HepG2 (cell line): Measurements from ENCODE around the gene NYAP2. TPM values are rescaled to one million over a fixed set of nuclear protein-coding genes. Genes with fewer than 3 reads are reported as not detected.

Experiments used
- ATAC-seq: fragments of 200-7000 bp; cut with Tn5 transposase; 3 replicates; pipeline ENCODE4 v1.9.1; 2020; ENCODE audit warnings: mild to moderate bottlenecking, moderate library complexity
- BruUV-seq: library from RNA; stranded (reverse); fragments of 400-500 nt; replicated peaks from 2 replicates; lab custom pipeline; 2021; lab: Mats Ljungman, UMichigan
- CTCF ChIA-PET: fragments of 300-600 bp; formaldehyde crosslinking; extraction: SDS; loops from one replicate; lab custom pipeline; 2021; ENCODE audit warnings: low total read pairs, inconsistent platforms, low intra/inter-chr PET ratio; lab: Yijun Ruan, JAX
- POLR2A ChIA-PET: fragments of 350-600 bp; sonication (Branson Sonifier 250); formaldehyde crosslinking; loops from one replicate; lab custom pipeline; 2020; ENCODE audit warnings: antibody characterized with exemption, inconsistent platforms; lab: Yijun Ruan, JAX
- DNase-seq: peaks from one replicate; pipeline ENCODE4 v3.0.0-alpha.2; 2015; ENCODE audit warnings: low spot score
- FAIRE-seq: peaks from 3 replicates; lab custom pipeline; 2011; peaks lifted over from hg19 to GRCh38; lab: Jason Lieb, UNC
- H2AFZ ChIP-seq: one replicate; pipeline ENCODE4 v1.6.1; 2011; ENCODE audit warnings: low read length, inconsistent platforms
- H3K27ac ChIP-seq: fragments of 300-600 bp; 3 replicates; pipeline ENCODE4 v1.8.0; 2011; ENCODE audit warnings: mixed run types, mild to moderate bottlenecking, mixed read lengths, low read length, inconsistent platforms; ENCODE audit not compliant: insufficient read depth; ENCODE audit errors: extremely low read length
- H3K27me3 ChIP-seq, 2 experiments: fragments of 200-600 bp in 1 of 2; 2 replicates in 1 of 2; 3 replicates in 1 of 2; pipeline versions ENCODE4 v1.6.0 to v1.8.0; 2011; ENCODE audit warnings: low read length in 2 of 2, mild to moderate bottlenecking in 2 of 2, moderate library complexity in 2 of 2, inconsistent platforms in 1 of 2; ENCODE audit not compliant: insufficient read depth in 2 of 2, control insufficient read depth in 1 of 2
- H3K36me3 ChIP-seq, 2 experiments: fragments of 200-600 bp in 1 of 2; replicated peaks in 1 of 2; 2 replicates in 1 of 2; 3 replicates in 1 of 2; pipeline versions ENCODE4 v1.5.1 to v1.8.0; 2011; ENCODE audit warnings: low read length in 2 of 2, inconsistent platforms in 1 of 2; ENCODE audit not compliant: insufficient read depth in 2 of 2, control insufficient read depth in 1 of 2
- H3K4me1 ChIP-seq: 2 replicates; pipeline ENCODE4 v1.5.1; 2012; ENCODE audit warnings: low read length, inconsistent platforms; ENCODE audit not compliant: insufficient read depth
- H3K4me2 ChIP-seq: 2 replicates; pipeline ENCODE4 v1.6.0; 2011; ENCODE audit warnings: low read depth, low read length, inconsistent platforms
- H3K4me3 ChIP-seq, 3 experiments: fragments of 200-600 bp in 1 of 3; sonication (generic), shearing (Covaris generic) in 1 of 3; replicated peaks in 1 of 3; 2 replicates each; pipeline ENCODE4 v1.5.1; 2011 to 2016; ENCODE audit warnings: low read length in 3 of 3, inconsistent platforms in 2 of 3, low read depth in 2 of 3, mild to moderate bottlenecking in 2 of 3, control low read depth in 1 of 3, mixed read lengths in 1 of 3; ENCODE audit not compliant: insufficient read depth in 1 of 3
- H3K79me2 ChIP-seq: one replicate; pipeline ENCODE4 v1.6.1; 2011; ENCODE audit warnings: low read length, inconsistent platforms; ENCODE audit not compliant: insufficient read depth
- H3K9ac ChIP-seq: 2 replicates; pipeline ENCODE4 v1.6.0; 2011; ENCODE audit warnings: mild to moderate bottlenecking, low read depth, low read length, inconsistent platforms; ENCODE audit not compliant: insufficient read depth
- H3K9me3 ChIP-seq: 2 replicates; pipeline ENCODE4 v1.5.1; 2012; ENCODE audit warnings: mild to moderate bottlenecking, low read length
- H4K20me1 ChIP-seq: 2 replicates; pipeline ENCODE4 v1.6.0; 2011; ENCODE audit warnings: inconsistent platforms, mild to moderate bottlenecking, low read length, moderate library complexity; ENCODE audit not compliant: insufficient read depth
- ATM ChIP-seq: fragments of 450-650 bp; IDR thresholded peaks from 2 replicates; pipeline ENCODE4 v1.7.1; 2017; ENCODE audit warnings: mild to moderate bottlenecking, borderline replicate concordance
- HOMEZ ChIP-seq: IDR thresholded peaks from 2 replicates; pipeline ENCODE4 v1.6.1; 2016; ENCODE audit warnings: low read depth
- PBX3 ChIP-seq: sonication (generic); formaldehyde crosslinking; IDR thresholded peaks from 2 replicates; pipeline ENCODE4 v1.8.1; 2023; ENCODE audit warnings: missing genetic modification reagents, inconsistent platforms, borderline replicate concordance
- SOX13 ChIP-seq, 3 experiments: fragments of 450-650 bp in 1 of 3; sonication (generic) in 1 of 3; formaldehyde crosslinking in 1 of 3; IDR thresholded peaks in 2 of 3; conservative IDR thresholded peaks in 1 of 3; 2 replicates each; pipeline versions ENCODE4 v1.5.0 to v1.6.1; 2016 to 2020; ENCODE audit warnings: antibody characterized with exemption in 1 of 3, mild to moderate bottlenecking in 1 of 3, missing compliant biosample characterization in 1 of 3, missing genetic modification reagents in 1 of 3, moderate library complexity in 1 of 3
- ZNF136 ChIP-seq: sonication (generic); formaldehyde crosslinking; IDR thresholded peaks from 2 replicates; pipeline ENCODE4 v1.8.1; 2022; ENCODE audit warnings: low read depth, mild to moderate bottlenecking, moderate library complexity, missing genetic modification reagents
- ZNF264 ChIP-seq: sonication (generic); formaldehyde crosslinking; IDR thresholded peaks from 2 replicates; pipeline ENCODE4 v1.4.0; 2020; ENCODE audit warnings: missing genetic modification reagents
- ZNF281 ChIP-seq: sonication (generic); formaldehyde crosslinking; IDR thresholded peaks from 2 replicates; pipeline ENCODE4 v1.4.0; 2020; ENCODE audit warnings: missing genetic modification reagents, borderline replicate concordance
- ZNF580 ChIP-seq: IDR thresholded peaks from 2 replicates; pipeline ENCODE4 v1.6.1; 2016; ENCODE audit warnings: low read depth, borderline replicate concordance
- WGBS: methylation state at CpG from one replicate; pipeline ENCODE4 v1.1.6; 2017; ENCODE audit warnings: low lambda C conversion rate; 5-methylcytosine and 5-hydroxymethylcytosine counted together
- in situ Hi-C: cut with HindIII; loops from 2 replicates; pipeline ENCODE4 v1.10.0; 2017; ENCODE audit warnings: low pct_unique_long_range_greater_than_20kb; ENCODE audit not compliant: extremely low pct_ligation_motif_present
- intact Hi-C: fragments of 100-400 bp; cut with micrococcal nuclease; formaldehyde crosslinking; loops from one replicate; pipeline ENCODE4 v1.10.0; 2022; ENCODE audit not compliant: unreplicated experiment
- polyA plus RNA-seq, 8 experiments: library from polyadenylated mRNA; depleted of rRNA in 3 of 8; stranded (reverse) in 7 of 8; unstranded in 1 of 8; fragments of >200 nt; fragmentation: Illumina TruSeq in 4 of 8; extraction: Trizol in 4 of 8; gene quantifications; 2 replicates each; pipeline versions ENCODE4 v1.2.1 to v1.2.3, GENCODE V29; 2011 to 2016; ENCODE audit warnings: low read depth in 4 of 8, missing spikeins in 1 of 8, mixed read lengths in 1 of 8; ENCODE audit not compliant: insufficient read depth in 1 of 8
- total RNA-seq, 5 experiments: library from RNA; depleted of rRNA; stranded (reverse); fragments of >200 nt; fragmentation: Illumina TruSeq; extraction: Trizol; gene quantifications; 2 replicates each; pipeline ENCODE4 v1.2.3, GENCODE V29; 2016; ENCODE audit warnings: low read depth in 1 of 5

Gene NYAP2
- total and polyA plus RNA-seq, 2 of the 13 experiments (the other 11 are each of a cell fraction or from before 2014, with no cell fraction given), result not detected

- TF ChIP-seq HOMEZ, result no peak
- TF ChIP-seq ATM, result no peak
- TF ChIP-seq, all 625 proteins: peak for 0
Measured at GRCh38 chr2:225501022-225501421, 101.5 kb downstream of the NYAP2 start (continued).

- 0% methylated on average over 1 of the region's 1 CpG for WGBS
- ATAC-seq, result no peak
- no peak overlapping the region for H3K4me2 ChIP-seq
Measured at GRCh38 chr2:225502971-225503370, 103.5 kb downstream of the NYAP2 start.

More at GRCh38 chr2:225502971-225503370, 103.5 kb downstream of the NYAP2 start:
- ChIA-PET CTCF (no interaction called here), POLR2A (no interaction called here)
- Histone ChIP-seq H3K4me3 (no peak overlapping the region), H3K27ac (no peak overlapping the region), H3K9ac (no peak overlapping the region), H3K36me3 (no peaks in the 10 kb centered on the region), H3K27me3 (no peaks in the 10 kb centered on the region), H4K20me1 (no peaks in the 10 kb centered on the region), H3K9me3 (no peaks in the 10 kb centered on the region), H2AFZ (no peak overlapping the region), H3K79me2 (no peaks in the 10 kb centered on the region), H3K4me1 (no peaks in the 10 kb centered on the region)
- TF ChIP-seq ZNF281 (CRISPR knock-in tag), result no peak
- no peak for TF ChIP-seq PBX3 (CRISPR knock-in tag)
- TF ChIP-seq ZNF264 (CRISPR knock-in tag), result no peak
- no peak for TF ChIP-seq SOX13 (IDR thresholded peaks at IDR 0.05)
- TF ChIP-seq SOX13 (CRISPR knock-in tag; conservative IDR thresholded peaks at IDR 0.05 in 1 of 2, IDR thresholded peaks at IDR 0.05 in 1 of 2), result no peak
- no peak for TF ChIP-seq ZNF580 (CRISPR knock-in tag)
- no peak for TF ChIP-seq ZNF136 (CRISPR knock-in tag)
- BruUV-seq, result no TSS peak
- intact Hi-C loops (no loop called here), in situ Hi-C loops (no loop called here)
- FAIRE-seq (no peak), DNase-seq (no peak)
